ENCODE data around the gene ARPP21.

Gene ARPP21

DNA sequence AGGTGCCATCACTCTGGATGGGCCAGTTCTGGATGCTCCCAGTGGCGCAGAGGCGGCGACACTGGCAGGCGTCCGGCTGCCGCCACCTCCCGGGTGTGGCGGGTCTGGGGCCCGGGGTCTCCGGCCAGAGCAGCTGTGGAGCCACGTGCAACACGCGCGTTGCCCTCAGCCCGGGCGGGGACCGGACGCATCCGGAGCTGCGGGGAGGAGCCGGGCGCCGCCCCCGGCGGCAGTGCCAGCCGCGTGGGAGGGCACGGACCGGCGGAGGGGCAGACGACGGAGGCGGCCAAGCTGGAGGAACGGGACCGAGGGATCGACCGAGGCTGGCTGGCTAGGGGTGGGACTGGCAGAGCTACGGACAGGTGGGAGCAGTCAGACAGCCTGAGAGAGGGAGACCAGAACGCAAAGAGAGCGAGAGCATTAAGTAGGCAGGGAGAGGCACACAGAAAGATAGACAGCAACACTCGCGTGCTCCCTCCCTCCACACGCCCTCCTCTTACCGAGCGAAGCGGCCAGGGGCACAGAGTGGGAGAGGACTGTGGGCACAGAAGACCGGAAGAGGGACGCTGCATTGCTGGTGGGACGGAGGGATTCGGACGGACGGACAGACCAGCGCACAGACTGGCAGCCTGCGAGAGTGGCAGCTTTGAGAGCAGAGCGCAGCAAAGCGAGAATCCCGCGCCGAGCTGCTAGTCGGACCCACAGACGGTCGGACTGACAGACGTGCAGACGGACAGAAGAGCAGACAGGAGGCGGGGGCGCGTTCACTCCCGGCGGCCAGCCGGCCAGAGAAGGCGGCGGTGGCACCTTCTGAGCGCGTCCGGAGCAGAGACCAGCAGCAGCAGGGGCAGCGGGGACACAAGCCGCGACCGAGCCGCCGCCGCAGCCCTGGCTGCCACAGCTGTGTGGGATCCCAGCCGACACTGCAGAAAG lies at the start of gene ARPP21:
Gene ARPP21, plus strand, starts transcription at position 272 of the 933 bp plus-strand sequence. CDS start 42,227 bp downstream, outside the sequence.
- Histone ChIP-seq H3K27me3 (ENCODE audit: control insufficient read depth, insufficient read depth, low read length) (peaks cover 68% of the 10 kb centered on the region), H3K4me1 (ENCODE audit: control insufficient read depth, insufficient read depth, low read length) (no peaks in the 10 kb centered on the region), H3K4me3 (ENCODE audit: low read depth, low read length) (peak within 1 kb of the TSS; percentile 80), H3K9me3 (ENCODE audit: control insufficient read depth, insufficient read depth, low read length) (no peaks in the 10 kb centered on the region), H3K36me3 (ENCODE audit: control insufficient read depth, insufficient read depth, low read length) (no peaks in the 10 kb centered on the region), H3K9ac (ENCODE audit: low read depth, low read length) (peak within 1 kb of the TSS; percentile 45; the same call in 1 of the 2 replicates), H3K27ac (ENCODE audit: low read depth, low read length) (no peak within 1 kb of the TSS)

DNA sequence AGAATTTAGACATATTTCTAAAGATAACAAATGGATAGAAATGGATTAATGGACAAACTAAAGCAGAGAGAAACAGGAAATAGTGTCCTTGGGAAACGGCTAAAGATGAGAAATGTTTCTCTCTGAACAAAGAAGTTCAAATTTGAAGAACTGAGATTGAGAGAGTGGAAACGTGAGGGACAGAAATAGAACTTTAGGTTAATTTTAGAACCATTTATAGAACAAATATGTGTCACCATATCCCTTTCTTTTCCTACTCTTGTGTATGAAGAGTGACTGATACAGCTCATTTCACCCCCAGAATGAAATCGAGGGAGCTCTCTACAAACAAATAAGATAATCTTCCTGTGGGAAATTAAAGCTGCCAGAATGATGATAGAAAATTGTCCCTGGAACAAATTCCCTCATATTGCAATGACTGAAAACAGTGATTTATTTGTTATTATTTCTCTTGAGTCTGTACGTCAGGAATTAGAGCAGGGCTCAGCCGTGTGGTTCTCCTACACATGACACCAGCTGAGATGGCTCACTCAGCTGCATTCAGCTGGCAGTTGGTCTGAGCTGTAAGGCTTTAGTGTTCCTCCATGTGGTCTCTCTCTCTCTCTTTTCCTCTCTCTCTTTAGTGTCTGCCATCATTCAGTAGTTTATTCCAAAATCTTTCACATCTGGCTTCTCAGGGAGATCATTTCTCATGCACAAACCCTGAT lies 46.6 kb upstream of the ARPP21 start:
- no peak overlapping the region for H3K9ac ChIP-seq (ENCODE audit: low read depth, low read length)
- H3K9me3 ChIP-seq (ENCODE audit: control insufficient read depth, insufficient read depth, low read length), result no peaks in the 10 kb centered on the region
- no peaks in the 10 kb centered on the region for H3K36me3 ChIP-seq (ENCODE audit: control insufficient read depth, insufficient read depth, low read length)
- no peak overlapping the region for H3K4me3 ChIP-seq (ENCODE audit: low read depth, low read length)
- H3K4me1 ChIP-seq (ENCODE audit: control insufficient read depth, insufficient read depth, low read length), result peaks cover 18% of the 10 kb centered on the region; the same call in 1 of the 2 replicates
- H3K27ac ChIP-seq (ENCODE audit: low read depth, low read length), result no peak overlapping the region
- H3K27me3 ChIP-seq (ENCODE audit: control insufficient read depth, insufficient read depth, low read length), result no peaks in the 10 kb centered on the region

DNA sequence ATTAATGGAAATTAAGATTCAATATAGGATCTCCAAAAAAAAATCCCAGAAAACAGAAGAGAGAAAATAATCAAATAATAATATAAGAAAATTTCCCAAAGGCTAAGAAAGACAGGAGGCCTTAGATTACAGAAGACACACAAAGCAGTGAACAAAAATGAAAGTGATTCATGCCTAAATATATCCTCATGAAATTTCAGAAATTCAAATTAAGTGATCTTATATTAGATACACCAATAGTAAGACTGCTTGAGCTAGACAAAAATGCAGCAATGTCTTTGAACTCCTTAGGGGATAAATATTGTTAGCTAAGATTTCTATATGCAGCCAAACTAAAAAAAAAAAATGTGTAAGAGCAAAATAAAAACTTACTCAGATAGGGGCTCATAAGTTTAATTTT lies 44.6 kb upstream of the ARPP21 start:
- Histone ChIP-seq H3K4me1 (ENCODE audit: control insufficient read depth, insufficient read depth, low read length) (peaks cover 18% of the 10 kb centered on the region; the same call in 1 of the 2 replicates), H3K27ac (ENCODE audit: low read depth, low read length) (no peak overlapping the region), H3K27me3 (ENCODE audit: control insufficient read depth, insufficient read depth, low read length) (no peaks in the 10 kb centered on the region), H3K36me3 (ENCODE audit: control insufficient read depth, insufficient read depth, low read length) (no peaks in the 10 kb centered on the region), H3K4me3 (ENCODE audit: low read depth, low read length) (no peak overlapping the region), H3K9ac (ENCODE audit: low read depth, low read length) (no peak overlapping the region), H3K9me3 (ENCODE audit: control insufficient read depth, insufficient read depth, low read length) (no peaks in the 10 kb centered on the region)

DNA sequence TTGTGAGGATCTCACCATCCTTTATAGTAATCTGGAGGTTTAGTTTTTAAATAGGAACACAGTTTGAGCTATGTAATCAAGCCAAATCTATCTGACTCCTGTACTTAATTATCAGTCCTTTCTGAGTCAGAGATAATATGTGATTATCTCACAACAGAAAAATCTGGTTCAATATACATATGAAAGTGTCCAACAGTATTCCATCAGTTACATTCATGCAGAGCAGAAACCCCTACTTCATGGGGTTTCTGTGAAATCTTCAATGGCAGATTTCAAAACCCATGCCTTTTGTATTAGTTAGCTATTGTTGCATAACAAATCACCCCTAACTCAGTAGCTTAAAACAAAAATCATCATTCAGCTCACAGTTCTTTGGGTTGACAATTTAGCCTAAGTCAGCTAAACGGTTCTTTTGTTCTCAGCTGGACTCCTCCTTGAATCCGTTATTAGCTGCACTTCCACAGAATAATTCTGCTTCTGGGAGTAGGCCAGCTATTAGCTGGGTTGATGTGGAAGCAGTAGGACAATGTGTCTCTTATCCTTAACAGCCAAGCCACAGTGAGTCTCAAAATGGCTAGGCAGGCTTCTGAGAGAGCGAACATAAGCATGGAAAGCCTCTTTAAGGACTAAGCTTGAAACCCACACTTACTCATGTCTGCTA lies 42.9 kb upstream of the ARPP21 start:
- Histone ChIP-seq H3K27ac (ENCODE audit: low read depth, low read length) (peak overlapping the region; percentile 42), H3K9ac (ENCODE audit: low read depth, low read length) (no peak overlapping the region), H3K4me3 (ENCODE audit: low read depth, low read length) (no peak overlapping the region), H3K36me3 (ENCODE audit: control insufficient read depth, insufficient read depth, low read length) (no peaks in the 10 kb centered on the region), H3K27me3 (ENCODE audit: control insufficient read depth, insufficient read depth, low read length) (no peaks in the 10 kb centered on the region), H3K4me1 (ENCODE audit: control insufficient read depth, insufficient read depth, low read length) (peaks cover 18% of the 10 kb centered on the region; the same call in 1 of the 2 replicates), H3K9me3 (ENCODE audit: control insufficient read depth, insufficient read depth, low read length) (no peaks in the 10 kb centered on the region)

DNA sequence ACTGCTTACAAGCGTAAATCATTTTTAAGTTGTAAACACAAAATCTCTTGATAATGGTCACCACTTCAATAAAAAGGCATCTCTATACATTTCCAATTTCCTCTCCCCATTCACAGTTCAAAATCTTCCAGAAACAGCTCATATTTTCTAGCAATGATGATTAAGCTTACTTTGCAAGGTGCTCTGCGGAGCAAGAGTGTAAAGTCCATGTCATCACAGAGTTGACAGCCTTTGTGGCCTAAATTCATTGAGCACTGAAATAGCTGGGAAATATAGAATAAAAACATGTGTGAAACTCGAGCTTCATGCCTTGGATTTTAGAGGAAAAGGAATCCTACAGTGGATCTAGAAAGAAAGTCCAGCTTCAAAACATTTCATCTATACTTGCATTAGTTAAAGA lies 41.8 kb upstream of the ARPP21 start:
- Histone ChIP-seq H3K4me3 (ENCODE audit: low read depth, low read length) (no peak overlapping the region), H3K9me3 (ENCODE audit: control insufficient read depth, insufficient read depth, low read length) (no peaks in the 10 kb centered on the region)

DNA sequence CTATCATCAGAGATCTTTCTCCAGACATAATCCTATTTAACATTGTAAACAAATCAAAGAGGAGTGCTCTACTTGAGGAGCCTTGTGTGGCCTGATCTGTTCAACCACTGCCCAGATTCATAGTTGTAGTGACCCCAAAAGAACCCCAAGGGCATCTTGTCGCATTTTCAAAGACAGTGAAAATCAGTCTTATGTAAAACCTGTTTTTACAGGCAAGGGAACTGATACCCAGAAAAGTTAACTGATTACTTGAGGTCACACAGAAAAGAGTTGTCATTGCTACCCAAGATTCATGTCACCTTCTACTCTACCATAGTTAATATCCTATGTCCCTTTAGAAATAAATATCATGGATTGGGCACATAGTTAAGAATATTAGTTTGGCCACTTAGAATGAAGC lies 40.5 kb upstream of the ARPP21 start:
- Histone ChIP-seq H3K36me3 (ENCODE audit: control insufficient read depth, insufficient read depth, low read length) (no peaks in the 10 kb centered on the region), H3K27me3 (ENCODE audit: control insufficient read depth, insufficient read depth, low read length) (no peaks in the 10 kb centered on the region), H3K4me3 (ENCODE audit: low read depth, low read length) (no peak overlapping the region), H3K4me1 (ENCODE audit: control insufficient read depth, insufficient read depth, low read length) (peaks cover 18% of the 10 kb centered on the region; the same call in 1 of the 2 replicates), H3K9ac (ENCODE audit: low read depth, low read length) (no peak overlapping the region), H3K9me3 (ENCODE audit: control insufficient read depth, insufficient read depth, low read length) (no peaks in the 10 kb centered on the region), H3K27ac (ENCODE audit: low read depth, low read length) (no peak overlapping the region)

More for the DNA sequence above, 41.8 kb upstream of the ARPP21 start:
- Histone ChIP-seq H3K9ac (ENCODE audit: low read depth, low read length) (no peak overlapping the region), H3K36me3 (ENCODE audit: control insufficient read depth, insufficient read depth, low read length) (no peaks in the 10 kb centered on the region), H3K27me3 (ENCODE audit: control insufficient read depth, insufficient read depth, low read length) (no peaks in the 10 kb centered on the region), H3K4me1 (ENCODE audit: control insufficient read depth, insufficient read depth, low read length) (peaks cover 18% of the 10 kb centered on the region; the same call in 1 of the 2 replicates), H3K27ac (ENCODE audit: low read depth, low read length) (no peak overlapping the region)

DNA sequence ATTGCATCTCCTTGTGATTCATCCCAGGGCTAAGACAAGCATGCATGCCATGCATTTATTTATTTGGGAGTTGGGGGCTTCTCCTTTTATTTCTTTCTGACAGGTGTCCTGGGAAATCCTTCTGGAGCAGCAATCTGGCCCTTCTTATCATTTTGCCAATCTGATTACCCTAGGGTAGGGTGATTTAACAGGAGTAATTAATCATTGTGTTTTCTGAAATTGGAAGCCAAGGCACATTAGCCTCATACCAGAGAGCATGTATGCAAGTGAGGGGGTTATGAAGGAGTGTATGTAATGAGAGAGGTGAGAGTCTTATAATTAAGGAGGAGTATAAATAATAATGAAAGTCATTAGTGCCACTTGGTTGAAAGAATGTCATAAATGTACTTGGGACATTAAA lies 37.4 kb upstream of the ARPP21 start:
- Histone ChIP-seq H3K9ac (ENCODE audit: low read depth, low read length) (no peak overlapping the region), H3K36me3 (ENCODE audit: control insufficient read depth, insufficient read depth, low read length) (no peaks in the 10 kb centered on the region), H3K27me3 (ENCODE audit: control insufficient read depth, insufficient read depth, low read length) (no peaks in the 10 kb centered on the region), H3K4me3 (ENCODE audit: low read depth, low read length) (no peak overlapping the region), H3K27ac (ENCODE audit: low read depth, low read length) (no peak overlapping the region), H3K9me3 (ENCODE audit: control insufficient read depth, insufficient read depth, low read length) (no peaks in the 10 kb centered on the region), H3K4me1 (ENCODE audit: control insufficient read depth, insufficient read depth, low read length) (no peaks in the 10 kb centered on the region)

DNA sequence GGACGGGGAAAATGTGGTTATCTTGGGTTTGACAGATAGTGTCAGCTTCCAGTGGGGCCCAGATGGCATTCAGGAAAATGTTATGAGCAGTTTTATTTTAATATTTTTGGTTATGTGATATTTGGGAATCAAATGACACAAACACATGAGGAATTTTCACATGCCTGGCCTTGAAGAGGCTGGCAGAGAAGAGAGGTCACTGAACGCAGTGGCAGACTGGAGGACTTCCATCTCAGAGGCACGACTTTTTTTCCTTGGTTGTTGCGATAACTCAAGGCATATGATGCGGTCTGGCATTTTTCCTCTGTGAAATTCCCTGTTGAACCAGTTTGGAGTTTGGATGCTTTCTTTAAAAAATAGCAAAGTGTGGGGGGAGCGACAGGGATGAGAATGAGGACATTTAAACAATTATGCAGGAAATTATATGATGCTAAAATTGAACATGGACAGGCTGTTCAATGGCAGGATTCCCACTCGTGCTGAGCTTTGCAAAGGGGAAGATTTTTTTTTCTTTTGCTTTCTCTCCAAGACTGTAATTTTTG lies 36.9 kb upstream of the ARPP21 start:
- no peak overlapping the region for H3K27ac ChIP-seq (ENCODE audit: low read depth, low read length)
- H3K36me3 ChIP-seq (ENCODE audit: control insufficient read depth, insufficient read depth, low read length), result no peaks in the 10 kb centered on the region
- H3K4me1 ChIP-seq (ENCODE audit: control insufficient read depth, insufficient read depth, low read length), result no peaks in the 10 kb centered on the region
- no peak overlapping the region for H3K9ac ChIP-seq (ENCODE audit: low read depth, low read length)
- H3K4me3 ChIP-seq (ENCODE audit: low read depth, low read length), result no peak overlapping the region
- H3K27me3 ChIP-seq (ENCODE audit: control insufficient read depth, insufficient read depth, low read length), result no peaks in the 10 kb centered on the region
- no peaks in the 10 kb centered on the region for H3K9me3 ChIP-seq (ENCODE audit: control insufficient read depth, insufficient read depth, low read length)

DNA sequence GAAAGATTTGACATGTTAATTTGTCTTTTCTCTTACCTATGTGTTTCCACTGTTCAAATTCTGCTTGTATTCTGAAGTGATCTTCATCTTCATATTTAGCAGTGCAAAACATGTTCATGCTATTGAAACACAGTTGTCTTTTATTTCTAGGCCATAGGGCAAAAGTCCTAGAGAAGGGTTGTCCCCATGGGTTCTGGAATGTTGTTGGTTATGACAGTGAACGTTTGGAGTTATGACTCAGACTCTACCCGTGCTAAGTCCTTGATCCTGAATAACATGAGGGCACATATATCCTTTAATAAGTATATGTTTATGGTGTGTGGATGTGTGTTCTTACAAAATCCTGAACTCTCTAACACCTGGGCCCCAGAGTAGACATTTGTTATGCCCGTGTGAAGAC lies 23.0 kb upstream of the ARPP21 start:
- no peak overlapping the region for H3K9ac ChIP-seq (ENCODE audit: low read depth, low read length)
- no peaks in the 10 kb centered on the region for H3K36me3 ChIP-seq (ENCODE audit: control insufficient read depth, insufficient read depth, low read length)
- no peaks in the 10 kb centered on the region for H3K4me1 ChIP-seq (ENCODE audit: control insufficient read depth, insufficient read depth, low read length)
- H3K27me3 ChIP-seq (ENCODE audit: control insufficient read depth, insufficient read depth, low read length), result no peaks in the 10 kb centered on the region
- no peak overlapping the region for H3K4me3 ChIP-seq (ENCODE audit: low read depth, low read length)
- no peak overlapping the region for H3K27ac ChIP-seq (ENCODE audit: low read depth, low read length)
- H3K9me3 ChIP-seq (ENCODE audit: control insufficient read depth, insufficient read depth, low read length), result no peaks in the 10 kb centered on the region

DNA sequence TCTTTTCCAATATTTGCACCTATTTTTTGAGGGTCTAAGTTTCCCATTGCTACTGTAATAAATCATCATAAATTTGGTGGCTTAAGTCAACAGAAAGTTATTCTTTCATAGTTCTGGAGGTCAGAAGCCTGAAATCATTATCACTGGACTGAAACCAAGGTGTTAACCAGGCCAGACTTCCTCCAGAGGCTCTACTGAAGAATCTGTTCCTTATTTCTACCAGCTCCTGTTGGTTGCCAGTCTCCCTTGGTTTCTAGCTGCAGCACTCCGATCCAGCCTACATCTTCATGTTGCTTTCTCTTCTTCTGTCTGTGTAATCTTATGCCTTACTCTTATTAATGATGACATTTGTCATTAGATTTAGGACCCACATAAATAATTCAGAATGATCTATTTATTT lies 22.0 kb upstream of the ARPP21 start:
- H3K9ac ChIP-seq (ENCODE audit: low read depth, low read length), result no peak overlapping the region
- no peak overlapping the region for H3K27ac ChIP-seq (ENCODE audit: low read depth, low read length)
- no peak overlapping the region for H3K4me3 ChIP-seq (ENCODE audit: low read depth, low read length)
- no peaks in the 10 kb centered on the region for H3K36me3 ChIP-seq (ENCODE audit: control insufficient read depth, insufficient read depth, low read length)
- no peaks in the 10 kb centered on the region for H3K27me3 ChIP-seq (ENCODE audit: control insufficient read depth, insufficient read depth, low read length)
- H3K4me1 ChIP-seq (ENCODE audit: control insufficient read depth, insufficient read depth, low read length), result no peaks in the 10 kb centered on the region
- no peaks in the 10 kb centered on the region for H3K9me3 ChIP-seq (ENCODE audit: control insufficient read depth, insufficient read depth, low read length)
